Lower leg skin (tissue), 3 donors: ENCODE results near the gene MYRIP.

Experiments used
- CTCF ChIP-seq, 3 donors: fragments of 450-650 bp; IDR thresholded peaks; one replicate each; pipeline ENCODE4 v1.5.1; 2016; ENCODE audit warnings: antibody characterized with exemption in 3 of 3, mild to moderate bottlenecking in 3 of 3, moderate library complexity in 2 of 3
- POLR2A ChIP-seq, 2 donors: fragments of 450-650 bp; IDR thresholded peaks; one replicate each; pipeline ENCODE4 v1.6.1; 2016 to 2017; ENCODE audit warnings: antibody characterized with exemption in 2 of 2, mild to moderate bottlenecking in 1 of 2, moderate library complexity in 1 of 2

- TF ChIP-seq CTCF (IDR thresholded peaks at IDR 0.05) (no peak), POLR2A (IDR thresholded peaks at IDR 0.05) (no peak)
These were observed 377.1 kb downstream of the MYRIP start for GRCh38 chr3:40186508-40186907.
